Measurements from ENCODE around the gene ERVK3-1. TPM values are rescaled to one million over a fixed set of nuclear protein-coding genes. Genes with fewer than 3 reads are reported as not detected.
A peak's percentile ranks its signal among the peaks of the same experiment; 100 is the strongest.

The ERVK3-1 gene
- total and polyA plus RNA-seq, 2 of the 13 experiments (the other 11 are each of a cell fraction or from before 2014, with no cell fraction given), result 28.5 to 38.7 TPM

DNA sequence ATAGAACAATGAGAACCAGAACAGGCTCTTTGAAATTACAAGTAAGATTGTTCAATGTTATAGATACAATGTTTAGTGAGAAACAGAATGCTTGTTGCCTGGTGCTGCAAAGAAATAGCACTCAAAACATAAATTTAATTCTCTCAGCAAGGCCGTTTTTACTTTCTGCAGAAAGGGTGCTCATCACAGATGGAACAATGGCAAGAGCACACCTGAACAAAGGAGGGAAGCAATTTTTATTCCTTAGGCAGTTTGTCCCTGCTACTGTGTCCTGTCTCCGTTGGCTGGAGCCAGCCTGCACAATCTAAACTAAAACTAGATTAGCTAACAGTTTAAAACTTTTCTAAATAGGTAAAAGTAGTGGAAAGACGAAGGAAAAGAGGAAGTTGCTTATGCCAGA is 36.8 kb upstream of the ERVK3-1 start:
- no peaks in the 10 kb centered on the region for H3K27me3 ChIP-seq (ENCODE audit: control insufficient read depth in 1 of 2, insufficient read depth in 2 of 2, low read length in 2 of 2)
- no peak overlapping the region for H3K4me3 ChIP-seq (replicated peaks in 1 of 3; ENCODE audit: insufficient read depth in 1 of 3, low read depth in 2 of 3, low read length in 3 of 3)
- no peaks in the 10 kb centered on the region for H3K79me2 ChIP-seq (ENCODE audit: insufficient read depth, low read length)
- no peak overlapping the region for H2AFZ ChIP-seq (ENCODE audit: low read length)
- no peak overlapping the region for H3K9ac ChIP-seq (ENCODE audit: insufficient read depth, low read depth, low read length)
- no peak overlapping the region for H3K27ac ChIP-seq (ENCODE audit: extremely low read length, insufficient read depth, low read length)
- no peak for DNase-seq (ENCODE audit: low spot score)
- whole genome bisulfite sequencing (ENCODE audit: low lambda C conversion rate), result 72% methylated on average over 3 of the region's 3 CpGs
- H3K36me3 ChIP-seq (replicated peaks in 1 of 2; ENCODE audit: control insufficient read depth in 1 of 2, insufficient read depth in 2 of 2, low read length in 2 of 2), result peaks cover 2 to 5% of the 10 kb centered on the region in 2 experiments; a peak in 3 of 5 replicates
- ChIA-PET POLR2A (no interaction called here), CTCF (ENCODE audit: low intra/inter-chr PET ratio, low total read pairs) (no interaction called here)
- no peak for ATAC-seq
- BruUV-seq (replicated peaks), result no TSS peak
- no peak for FAIRE-seq
- H3K4me1 ChIP-seq (ENCODE audit: insufficient read depth, low read length), result no peaks in the 10 kb centered on the region
- no peaks in the 10 kb centered on the region for H4K20me1 ChIP-seq (ENCODE audit: insufficient read depth, low read length)
- intact Hi-C loops (cut with micrococcal nuclease; ENCODE audit: unreplicated experiment), result no loop called here
- H3K4me2 ChIP-seq (ENCODE audit: low read depth, low read length), result no peak overlapping the region
- peak; percentile 66; the same call in 1 of the 2 replicates for TF ChIP-seq ZNF562 (CRISPR knock-in tag; IDR thresholded peaks at IDR 0.05; ENCODE audit: borderline replicate concordance)
- TF ChIP-seq, protein P1, sequence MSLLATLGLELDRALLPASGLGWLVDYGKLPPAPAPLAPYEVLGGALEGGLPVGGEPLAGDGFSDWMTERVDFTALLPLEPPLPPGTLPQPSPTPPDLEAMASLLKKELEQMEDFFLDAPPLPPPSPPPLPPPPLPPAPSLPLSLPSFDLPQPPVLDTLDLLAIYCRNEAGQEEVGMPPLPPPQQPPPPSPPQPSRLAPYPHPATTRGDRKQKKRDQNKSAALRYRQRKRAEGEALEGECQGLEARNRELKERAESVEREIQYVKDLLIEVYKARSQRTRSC (CRISPR knock-in tag; IDR thresholded peaks at IDR 0.05; ENCODE audit: low read depth), result no peak
- peaks cover 89% of the 10 kb centered on the region for H3K9me3 ChIP-seq (ENCODE audit: low read length)
- in situ Hi-C loops (cut with HindIII; ENCODE audit: extremely low pct_ligation_motif_present, low pct_unique_long_range_greater_than_20kb), result loop anchor here (10.0 kb wide), 1 partner anchor 74 kb away; no protein-coding TSS in a partner anchor

DNA sequence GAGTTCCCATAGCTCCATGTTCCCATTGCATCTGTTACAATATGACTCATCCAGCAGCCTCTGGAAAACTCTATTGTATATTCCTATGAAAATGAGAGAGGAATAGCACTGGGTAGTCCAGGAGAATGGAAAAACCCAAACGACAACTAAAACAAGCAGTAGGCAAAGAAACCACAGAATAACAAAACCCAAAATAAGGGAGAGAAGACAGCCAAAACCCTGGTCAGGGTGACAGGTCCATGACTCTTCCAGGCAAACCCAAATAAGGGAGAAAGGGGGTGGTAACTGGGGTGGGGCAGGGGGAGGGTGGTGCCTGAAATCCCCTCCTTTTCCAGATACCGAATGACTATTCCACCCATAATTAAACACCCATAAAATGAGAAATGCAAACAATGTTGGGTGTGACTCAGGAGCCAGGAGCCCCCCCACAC is 30.4 kb upstream of the ERVK3-1 start:
- ChIA-PET CTCF (ENCODE audit: low intra/inter-chr PET ratio, low total read pairs) (no interaction called here), POLR2A (no interaction called here)
- FAIRE-seq, result no peak
- DNase-seq (ENCODE audit: low spot score), result no peak
- in situ Hi-C loops (cut with HindIII; ENCODE audit: extremely low pct_ligation_motif_present, low pct_unique_long_range_greater_than_20kb) (no loop called here), intact Hi-C loops (cut with micrococcal nuclease; ENCODE audit: unreplicated experiment) (no loop called here)
- no peak overlapping the region for H3K9ac ChIP-seq (ENCODE audit: insufficient read depth, low read depth, low read length)
- H2AFZ ChIP-seq (ENCODE audit: low read length), result no peak overlapping the region
- no TSS peak for BruUV-seq (replicated peaks)
- ATAC-seq, result no peak
- H3K36me3 ChIP-seq (replicated peaks in 1 of 2; ENCODE audit: control insufficient read depth in 1 of 2, insufficient read depth in 2 of 2, low read length in 2 of 2), result peaks cover 0 to 12% of the 10 kb centered on the region in 2 experiments; a peak in 2 of 5 replicates
- H3K9me3 ChIP-seq (ENCODE audit: low read length), result peaks cover 29% of the 10 kb centered on the region
- H3K27ac ChIP-seq (ENCODE audit: extremely low read length, insufficient read depth, low read length), result no peak overlapping the region
- WGBS (ENCODE audit: low lambda C conversion rate), result 96% methylated on average over 2 of the region's 2 CpGs
- no peaks in the 10 kb centered on the region for H4K20me1 ChIP-seq (ENCODE audit: insufficient read depth, low read length)
- no peak overlapping the region for H3K4me3 ChIP-seq (replicated peaks in 1 of 3; ENCODE audit: insufficient read depth in 1 of 3, low read depth in 2 of 3, low read length in 3 of 3)
- H3K4me1 ChIP-seq (ENCODE audit: insufficient read depth, low read length), result peaks cover 16% of the 10 kb centered on the region
- no peaks in the 10 kb centered on the region; a peak in 1 of 5 replicates for H3K27me3 ChIP-seq (ENCODE audit: control insufficient read depth in 1 of 2, insufficient read depth in 2 of 2, low read length in 2 of 2)
- no peak overlapping the region for H3K4me2 ChIP-seq (ENCODE audit: low read depth, low read length)
- peaks cover 13% of the 10 kb centered on the region for H3K79me2 ChIP-seq (ENCODE audit: insufficient read depth, low read length)
- TF ChIP-seq ZSCAN12 (CRISPR knock-in tag; IDR thresholded peaks at IDR 0.05) (no peak), PAWR (CRISPR knock-in tag; IDR thresholded peaks at IDR 0.05; ENCODE audit: borderline replicate concordance) (no peak), NR2C2 (CRISPR knock-in tag; IDR thresholded peaks at IDR 0.05; ENCODE audit: borderline replicate concordance) (no peak), RELA (CRISPR knock-in tag; IDR thresholded peaks at IDR 0.05) (no peak), ARID2 (CRISPR knock-in tag; IDR thresholded peaks at IDR 0.05; ENCODE audit: borderline replicate concordance) (no peak), ATRX (CRISPR knock-in tag; IDR thresholded peaks at IDR 0.05; ENCODE audit: borderline replicate concordance) (no peak), ZMYM3 (CRISPR knock-in tag; IDR thresholded peaks at IDR 0.05) (no peak), EZH2 (conservative IDR thresholded peaks at IDR 0.05; ENCODE audit: low read depth, low read length) (no peak), DPF2 (CRISPR knock-in tag; IDR thresholded peaks at IDR 0.05; ENCODE audit: borderline replicate concordance, low read depth) (no peak), MYC (CRISPR knock-in tag; IDR thresholded peaks at IDR 0.05; ENCODE audit: borderline replicate concordance) (no peak), ZNF589 (CRISPR knock-in tag; conservative IDR thresholded peaks at IDR 0.05) (no peak), CCAR2 (optimal IDR thresholded peaks at IDR 0.05; ENCODE audit: low read depth, low read length) (no peak), KDM1A (CRISPR knock-in tag; IDR thresholded peaks at IDR 0.05) (no peak), HOXA9 (CRISPR knock-in tag; IDR thresholded peaks at IDR 0.05; ENCODE audit: borderline replicate concordance) (no peak)
- TF ChIP-seq, protein P2, sequence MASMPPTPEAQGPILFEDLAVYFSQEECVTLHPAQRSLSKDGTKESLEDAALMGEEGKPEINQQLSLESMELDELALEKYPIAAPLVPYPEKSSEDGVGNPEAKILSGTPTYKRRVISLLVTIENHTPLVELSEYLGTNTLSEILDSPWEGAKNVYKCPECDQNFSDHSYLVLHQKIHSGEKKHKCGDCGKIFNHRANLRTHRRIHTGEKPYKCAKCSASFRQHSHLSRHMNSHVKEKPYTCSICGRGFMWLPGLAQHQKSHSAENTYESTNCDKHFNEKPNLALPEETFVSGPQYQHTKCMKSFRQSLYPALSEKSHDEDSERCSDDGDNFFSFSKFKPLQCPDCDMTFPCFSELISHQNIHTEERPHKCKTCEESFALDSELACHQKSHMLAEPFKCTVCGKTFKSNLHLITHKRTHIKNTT (CRISPR knock-in tag; IDR thresholded peaks at IDR 0.05), result no peak
- TF ChIP-seq, protein P3, sequence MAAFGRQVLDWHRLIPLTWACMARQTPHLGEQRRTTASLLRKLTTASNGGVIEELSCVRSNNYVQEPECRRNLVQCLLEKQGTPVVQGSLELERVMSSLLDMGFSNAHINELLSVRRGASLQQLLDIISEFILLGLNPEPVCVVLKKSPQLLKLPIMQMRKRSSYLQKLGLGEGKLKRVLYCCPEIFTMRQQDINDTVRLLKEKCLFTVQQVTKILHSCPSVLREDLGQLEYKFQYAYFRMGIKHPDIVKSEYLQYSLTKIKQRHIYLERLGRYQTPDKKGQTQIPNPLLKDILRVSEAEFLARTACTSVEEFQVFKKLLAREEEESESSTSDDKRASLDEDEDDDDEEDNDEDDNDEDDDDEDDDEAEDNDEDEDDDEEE (CRISPR knock-in tag; IDR thresholded peaks at IDR 0.05), result no peak
